ENCODE results near the gene CNTLN. TPM values are rescaled to one million over a fixed set of nuclear protein-coding genes. Genes with fewer than 3 reads are reported as not detected.

CNTLN gene
- total and polyA plus RNA-seq, 2 experiments from 2014 or later, result 3.6 to 9.2 TPM

- no peak for DNase-seq (ENCODE audit: low spot score)
- Histone ChIP-seq H4K20me1 (ENCODE audit: insufficient read depth, poor library complexity, severe bottlenecking) (no peaks in the 10 kb centered on the region), H3K9me3 (ENCODE audit: low read depth) (no peaks in the 10 kb centered on the region), H3K27ac (no peak overlapping the region), H3K27me3 (no peaks in the 10 kb centered on the region), H2AFZ (no peak overlapping the region), H3K9me2 (replicated peaks; ENCODE audit: insufficient read depth) (no peaks in the 10 kb centered on the region), H3K4me3 (no peak overlapping the region), H3K36me3 (replicated peaks; ENCODE audit: insufficient read depth, low read depth) (no peaks in the 10 kb centered on the region), H3K4me2 (no peak overlapping the region), H3K79me2 (no peaks in the 10 kb centered on the region), H3K4me1 (ENCODE audit: insufficient read depth) (no peaks in the 10 kb centered on the region)
- no peak for TF ChIP-seq EZH2 (IDR thresholded peaks at IDR 0.05; ENCODE audit: borderline replicate concordance)
- no peak for TF ChIP-seq CTCF (IDR thresholded peaks at IDR 0.05; ENCODE audit: poor library complexity)
- no peak for TF ChIP-seq EZH2phosphoT487 (IDR thresholded peaks at IDR 0.05; ENCODE audit: low read depth, severe bottlenecking, unreplicated experiment)
- WGBS (ENCODE audit: low lambda C conversion rate, missing lambda C conversion rate), result 93% methylated on average over 12 of the region's 12 CpGs
Measured at GRCh38 chr9:17293685-17294084, 158.8 kb downstream of the CNTLN start.

GRCh38 chr9:17294822-17295624 is 160.2 kb downstream of the CNTLN start:
- no peaks in the 10 kb centered on the region for H3K4me1 ChIP-seq (ENCODE audit: insufficient read depth)
- 97% methylated on average over 27 of the region's 41 CpGs for WGBS (ENCODE audit: low lambda C conversion rate, missing lambda C conversion rate)
- no peaks in the 10 kb centered on the region for H3K9me3 ChIP-seq (ENCODE audit: low read depth)
- TF ChIP-seq EZH2 (IDR thresholded peaks at IDR 0.05; ENCODE audit: borderline replicate concordance) (no peak), CTCF (IDR thresholded peaks at IDR 0.05; ENCODE audit: poor library complexity) (no peak)
- no peaks in the 10 kb centered on the region for H3K9me2 ChIP-seq (replicated peaks; ENCODE audit: insufficient read depth)
- H3K4me2 ChIP-seq, result no peak overlapping the region
- no peaks in the 10 kb centered on the region for H3K79me2 ChIP-seq
- no peak overlapping the region for H2AFZ ChIP-seq
- no peaks in the 10 kb centered on the region for H4K20me1 ChIP-seq (ENCODE audit: insufficient read depth, poor library complexity, severe bottlenecking)
- H3K27ac ChIP-seq, result no peak overlapping the region
- no peak for DNase-seq (ENCODE audit: low spot score)
- no peak overlapping the region for H3K4me3 ChIP-seq
- H3K36me3 ChIP-seq (replicated peaks; ENCODE audit: insufficient read depth, low read depth), result no peaks in the 10 kb centered on the region
- H3K27me3 ChIP-seq, result no peaks in the 10 kb centered on the region

- no peaks in the 10 kb centered on the region for H3K9me2 ChIP-seq (replicated peaks; ENCODE audit: insufficient read depth)
- no peak for TF ChIP-seq EZH2phosphoT487 (IDR thresholded peaks at IDR 0.05; ENCODE audit: low read depth, severe bottlenecking, unreplicated experiment)
- no peak for TF ChIP-seq CTCF (IDR thresholded peaks at IDR 0.05; ENCODE audit: poor library complexity)
- no peak for TF ChIP-seq EZH2 (IDR thresholded peaks at IDR 0.05; ENCODE audit: borderline replicate concordance)
Measured at GRCh38 chr9:17315341-17315740, 180.5 kb downstream of the CNTLN start.

More at GRCh38 chr9:17315341-17315740, 180.5 kb downstream of the CNTLN start:
- H3K4me2 ChIP-seq, result no peak overlapping the region
- no peak overlapping the region for H3K27ac ChIP-seq
- H3K4me1 ChIP-seq (ENCODE audit: insufficient read depth), result no peaks in the 10 kb centered on the region
- no peak for DNase-seq (ENCODE audit: low spot score)
- no peaks in the 10 kb centered on the region for H3K36me3 ChIP-seq (replicated peaks; ENCODE audit: insufficient read depth, low read depth)
- no peaks in the 10 kb centered on the region for H3K9me3 ChIP-seq (ENCODE audit: low read depth)
- H3K79me2 ChIP-seq, result no peaks in the 10 kb centered on the region
- H3K27me3 ChIP-seq, result no peaks in the 10 kb centered on the region
- no peak overlapping the region for H2AFZ ChIP-seq
- H3K4me3 ChIP-seq, result no peak overlapping the region
- no peaks in the 10 kb centered on the region for H4K20me1 ChIP-seq (ENCODE audit: insufficient read depth, poor library complexity, severe bottlenecking)

Data from hepatocyte (in vitro differentiated cells).